SK-N-SH treated with all-trans-retinoic acid at 6 μM for 48 hours (cell line): ENCODE data around the gene ITIH4.

Experiments used
- PPARA ChIP-seq: fragments of 250-450 bp; sonication (Bioruptor Pico); IDR thresholded peaks from 2 replicates; pipeline ENCODE4 v1.5.0; 2020; ENCODE audit warnings: mild to moderate bottlenecking, borderline replicate concordance
- RARB ChIP-seq: fragments of 250-450 bp; sonication (Bioruptor Pico); IDR thresholded peaks from 2 replicates; pipeline ENCODE4 v1.8.0; 2021; ENCODE audit warnings: mild to moderate bottlenecking, moderate library complexity
- SNAI2 ChIP-seq: fragments of 250-450 bp; sonication (Bioruptor Pico); IDR thresholded peaks from 2 replicates; pipeline ENCODE4 v1.5.0; 2020; ENCODE audit warnings: mild to moderate bottlenecking, moderate library complexity
- ZFP30 ChIP-seq: fragments of 450-650 bp; formaldehyde crosslinking; IDR thresholded peaks from 2 replicates; pipeline ENCODE4 v1.5.0; 2022; ENCODE audit warnings: mild to moderate bottlenecking, moderate library complexity
- TF ChIP-seq, protein P1 (sequence below): fragments of 250-450 bp; sonication (Bioruptor Pico); IDR thresholded peaks from 2 replicates; pipeline ENCODE4 v1.8.0; 2020; ENCODE audit warnings: mild to moderate bottlenecking, moderate library complexity, borderline replicate concordance

DNA sequence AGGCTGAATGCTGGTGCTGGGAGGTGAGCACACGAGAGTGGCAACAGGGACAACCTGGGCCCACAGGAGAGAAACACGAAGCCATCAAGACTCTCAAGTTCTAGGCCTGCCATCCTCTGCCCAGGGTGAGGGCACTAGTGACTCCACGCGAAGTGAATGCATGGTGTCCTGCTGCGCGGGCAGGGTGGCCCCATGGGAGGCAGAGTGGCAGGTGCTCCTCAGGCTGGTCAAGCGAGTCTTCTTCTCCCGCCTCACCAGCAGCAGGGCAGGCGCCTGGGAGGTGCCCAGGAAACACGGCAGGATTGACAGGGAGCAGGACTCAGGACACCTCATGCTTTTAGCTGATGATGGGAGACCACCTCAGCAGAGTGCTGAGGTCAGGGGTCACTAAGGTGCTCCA is 40.0 kb upstream of the ITIH4 start:
- TF ChIP-seq, protein P1, sequence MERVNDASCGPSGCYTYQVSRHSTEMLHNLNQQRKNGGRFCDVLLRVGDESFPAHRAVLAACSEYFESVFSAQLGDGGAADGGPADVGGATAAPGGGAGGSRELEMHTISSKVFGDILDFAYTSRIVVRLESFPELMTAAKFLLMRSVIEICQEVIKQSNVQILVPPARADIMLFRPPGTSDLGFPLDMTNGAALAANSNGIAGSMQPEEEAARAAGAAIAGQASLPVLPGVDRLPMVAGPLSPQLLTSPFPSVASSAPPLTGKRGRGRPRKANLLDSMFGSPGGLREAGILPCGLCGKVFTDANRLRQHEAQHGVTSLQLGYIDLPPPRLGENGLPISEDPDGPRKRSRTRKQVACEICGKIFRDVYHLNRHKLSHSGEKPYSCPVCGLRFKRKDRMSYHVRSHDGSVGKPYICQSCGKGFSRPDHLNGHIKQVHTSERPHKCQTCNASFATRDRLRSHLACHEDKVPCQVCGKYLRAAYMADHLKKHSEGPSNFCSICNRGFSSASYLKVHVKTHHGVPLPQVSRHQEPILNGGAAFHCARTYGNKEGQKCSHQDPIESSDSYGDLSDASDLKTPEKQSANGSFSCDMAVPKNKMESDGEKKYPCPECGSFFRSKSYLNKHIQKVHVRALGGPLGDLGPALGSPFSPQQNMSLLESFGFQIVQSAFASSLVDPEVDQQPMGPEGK: no peak
- TF ChIP-seq SNAI2 (CRISPR knock-in tag) (no peak), ZFP30 (no peak), PPARA (CRISPR knock-in tag) (no peak), RARB (CRISPR knock-in tag) (no peak)
